Measurements from ENCODE around the gene TLE1.

Gene TLE1

DNA sequence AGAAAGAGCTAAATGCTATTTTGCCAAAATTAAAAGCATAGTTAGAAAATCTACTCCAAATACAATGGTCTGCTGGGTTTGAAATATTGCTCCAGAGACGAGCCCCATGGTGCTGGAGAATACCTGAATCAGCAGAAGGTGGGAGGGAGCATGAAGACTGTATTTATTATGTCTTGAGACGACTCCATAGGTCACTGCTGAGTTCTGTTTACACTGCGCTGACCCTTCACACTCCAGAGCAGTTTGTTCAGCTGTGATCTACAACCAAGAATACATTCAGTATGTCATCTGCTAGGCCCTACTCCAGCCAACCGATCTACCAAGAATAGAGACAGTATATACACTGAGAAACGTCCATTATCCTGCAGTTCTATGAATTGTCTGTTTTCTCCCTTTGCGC lies 150.5 kb downstream of the TLE1 start:
- DNase-seq = no peak

DNA sequence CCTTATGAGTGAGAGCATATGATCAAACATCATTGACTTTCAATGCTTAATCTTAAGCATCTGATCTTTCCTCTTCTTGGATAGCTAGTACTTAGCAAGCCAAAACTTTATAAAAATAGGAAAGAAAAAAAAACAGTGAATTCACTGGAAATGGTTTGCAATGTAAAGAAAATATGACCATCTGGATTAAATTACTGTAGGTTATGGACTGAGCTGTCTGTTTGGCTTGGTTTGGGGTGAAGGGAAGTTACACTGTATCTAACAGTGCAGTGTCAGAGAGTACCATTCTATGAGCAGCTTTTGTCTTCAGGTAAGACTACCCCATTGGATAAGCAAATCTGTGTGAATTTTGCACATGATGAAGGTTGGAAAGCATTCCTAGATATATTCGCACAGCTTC lies 151.4 kb downstream of the TLE1 start:
- no peak for DNase-seq

DNA sequence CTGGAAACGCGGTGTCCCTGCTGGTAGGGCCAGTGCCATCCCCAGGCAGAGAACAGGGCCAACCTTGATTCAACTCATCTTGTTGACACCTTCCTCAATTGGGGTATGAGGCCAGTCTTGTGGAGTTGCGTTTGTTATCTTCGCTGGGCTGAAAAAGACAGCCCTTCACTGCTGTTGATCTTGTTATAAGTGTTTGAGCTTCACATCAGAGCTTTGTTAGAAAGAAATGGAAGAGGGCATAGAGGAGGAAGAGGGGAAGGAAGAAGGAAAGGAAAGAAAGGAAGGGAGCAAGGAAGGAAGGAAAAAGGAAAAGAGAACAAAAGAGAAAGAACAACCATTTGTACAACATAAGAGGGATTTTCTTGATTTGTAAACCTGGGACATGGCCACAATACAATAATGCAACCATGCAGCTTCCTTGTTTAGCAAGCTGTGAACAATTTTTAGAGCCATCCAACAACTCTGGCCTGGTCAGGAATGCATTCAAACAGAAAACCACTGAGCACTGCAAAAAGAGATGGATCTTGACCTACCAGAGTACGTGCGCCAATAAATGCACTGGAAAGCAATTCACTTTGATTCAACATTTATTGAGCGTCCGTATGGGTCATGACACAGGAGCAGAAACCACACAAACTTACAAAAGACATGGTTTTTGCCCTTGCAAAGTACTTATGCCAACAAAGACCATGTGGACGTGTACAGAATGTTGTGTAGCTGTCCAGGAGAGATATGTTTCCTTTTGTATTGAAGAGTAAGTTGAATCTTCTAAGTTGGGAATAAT lies 152.9 kb downstream of the TLE1 start:
- no peak for DNase-seq

DNA sequence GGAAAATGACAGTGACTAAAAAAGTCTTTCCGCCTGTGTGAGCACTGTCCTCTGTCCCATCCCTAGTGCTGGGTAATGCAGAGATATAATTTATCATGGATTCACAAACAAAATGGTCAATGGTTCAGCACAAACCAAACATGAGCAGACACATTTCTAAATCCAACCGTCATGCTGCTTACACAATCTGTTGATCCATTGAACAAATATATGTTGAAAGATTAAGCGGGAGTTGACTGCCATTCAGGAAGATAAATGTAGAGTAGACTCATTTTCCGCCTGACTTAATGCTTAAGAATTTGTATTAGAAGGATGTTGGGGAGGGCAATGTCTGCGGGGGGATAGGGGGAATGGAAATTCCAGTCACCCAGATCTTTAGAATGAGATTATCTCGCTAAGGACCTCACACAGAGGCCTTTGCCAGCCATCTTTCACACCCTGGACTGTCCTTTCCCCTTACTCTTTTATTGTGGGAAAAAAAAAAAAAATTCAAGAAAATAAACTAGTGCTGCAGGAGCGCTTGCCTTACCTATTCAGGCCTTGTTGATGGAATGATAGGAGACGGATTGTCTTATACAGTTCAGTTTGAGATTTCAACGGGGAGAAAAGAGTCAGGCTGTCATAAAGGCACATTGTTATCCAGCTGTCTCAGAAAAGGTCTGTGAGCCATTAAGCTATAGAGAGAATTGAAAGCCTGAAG lies 153.7 kb downstream of the TLE1 start:
- DNase-seq = no peak

DNA sequence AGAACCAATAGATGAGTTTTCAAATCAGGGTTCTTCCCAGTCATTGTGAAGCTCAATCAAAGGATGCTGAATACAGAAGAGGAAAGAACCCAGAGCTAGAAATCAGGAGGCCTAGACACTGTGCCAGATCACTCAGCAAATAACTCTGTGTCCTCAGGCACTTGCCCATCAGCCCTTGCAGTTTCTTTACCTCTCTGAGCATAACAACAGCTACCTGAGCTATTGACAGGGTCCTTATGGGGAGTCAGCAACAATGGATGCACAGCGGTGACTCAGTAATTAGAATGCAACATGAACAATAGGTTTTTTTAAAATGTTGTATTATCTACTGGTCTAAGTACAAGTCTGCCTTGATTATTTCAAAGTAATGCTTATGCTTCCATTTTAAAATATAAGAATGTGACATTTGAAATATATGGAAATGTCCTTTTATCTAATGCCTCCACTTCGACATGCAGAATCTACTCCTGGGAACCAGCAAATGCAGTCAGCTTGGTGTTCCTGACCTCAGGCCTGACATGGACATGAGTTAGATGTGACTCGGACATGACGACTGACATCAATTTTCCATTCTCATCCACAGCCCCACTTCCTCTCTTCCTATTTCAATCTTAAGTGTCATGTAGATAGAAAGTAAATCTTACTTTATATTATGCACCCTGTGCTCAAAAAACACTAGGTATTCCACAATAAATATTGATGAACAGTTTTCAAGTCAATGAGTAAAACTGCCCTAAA lies 155.0 kb downstream of the TLE1 start:
- DNase-seq = no peak
